Epidermal melanocyte (primary cell): Measurements from ENCODE around the gene DDX3X.
"Not testable (repeated sequence)": the region's sequence is repeated elsewhere in the genome, so short reads cannot be mapped to it uniquely, and the experiment has no call there.

ENCODE experiments used
- DNase-seq: peaks from one replicate; pipeline ENCODE4 v3.0.0; 2011; ENCODE audit warnings: low spot score; ENCODE audit not compliant: insufficient read length

DDX3X gene

GRCh38 chrX:41411222-41411621 is 77.3 kb downstream of the DDX3X start:
- not testable (repeated sequence) for DNase-seq

DNA sequence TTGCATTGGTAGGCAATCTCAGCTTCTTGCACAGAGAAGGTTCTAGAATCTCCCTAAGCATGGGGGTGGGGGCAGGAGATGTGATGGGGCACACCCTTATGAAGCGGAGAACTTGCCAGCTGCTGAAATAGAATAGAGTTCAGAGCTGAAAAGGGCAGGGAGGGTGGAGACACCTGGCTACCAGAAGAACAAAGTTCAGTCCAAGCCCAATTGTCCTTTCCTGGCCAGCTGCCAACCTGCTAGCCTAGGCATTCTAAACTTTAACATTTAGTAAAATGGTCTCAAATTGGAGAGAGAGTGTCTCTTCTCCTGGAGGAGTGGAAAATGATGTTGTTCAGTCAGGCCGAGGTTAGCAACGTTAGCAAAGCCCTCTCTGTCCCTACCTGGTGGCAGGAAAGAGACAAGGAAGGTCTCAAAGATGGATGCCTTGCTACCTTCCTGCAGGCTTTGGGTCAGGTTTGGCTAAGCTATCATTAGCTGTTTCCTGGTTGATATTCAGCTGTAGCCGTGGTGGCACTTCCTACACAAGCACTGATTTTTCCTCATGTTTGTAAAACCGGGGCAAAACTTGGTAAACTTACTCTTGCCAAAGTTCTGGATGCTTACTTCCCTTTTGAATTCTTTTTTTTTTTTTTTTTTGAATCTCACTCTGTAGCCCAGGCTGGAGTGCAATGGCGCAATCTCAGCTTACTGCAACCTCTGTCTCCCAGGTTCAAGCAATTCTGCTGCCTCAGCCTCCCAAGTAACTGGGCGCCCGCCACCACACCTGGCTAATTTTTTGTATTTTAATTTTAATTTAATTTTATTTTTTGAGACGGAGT is 78.5 kb downstream of the DDX3X start:
- no peak for DNase-seq
